Osteoblast (primary cell): ENCODE measurements around the gene LIF. TPM values are rescaled to one million over a fixed set of nuclear protein-coding genes. Genes with fewer than 3 reads are reported as not detected.

Experiments
- DNase-seq: peaks from one replicate; pipeline ENCODE4 v3.0.0; 2011; ENCODE audit warnings: low spot score, mixed read lengths; ENCODE audit not compliant: insufficient read length; ENCODE audit errors: missing footprints
- H2AFZ ChIP-seq: 2 replicates; pipeline ENCODE4 v1.6.0; 2011; ENCODE audit warnings: mild to moderate bottlenecking, low read length
- H3K27ac ChIP-seq: 2 replicates; pipeline ENCODE4 v1.5.1; 2011; ENCODE audit warnings: mild to moderate bottlenecking, low read depth, low read length, moderate library complexity
- H3K27me3 ChIP-seq: 2 replicates; pipeline ENCODE4 v1.6.0; 2012; ENCODE audit warnings: mild to moderate bottlenecking, control low read depth, inconsistent platforms, low read length, moderate library complexity; ENCODE audit not compliant: insufficient read depth
- H3K36me3 ChIP-seq: 2 replicates; pipeline ENCODE4 v1.5.1; 2011; ENCODE audit warnings: mild to moderate bottlenecking, low read length, control low read depth, moderate library complexity; ENCODE audit not compliant: insufficient read depth
- H3K4me1 ChIP-seq: 2 replicates; pipeline ENCODE4 v1.5.1; 2011; ENCODE audit warnings: mild to moderate bottlenecking, low read length, control low read depth, moderate library complexity; ENCODE audit not compliant: insufficient read depth
- H3K4me2 ChIP-seq: 2 replicates; pipeline ENCODE4 v1.6.0; 2011; ENCODE audit warnings: mild to moderate bottlenecking, low read length; ENCODE audit not compliant: insufficient read depth
- H3K4me3 ChIP-seq: fragments of 200-600 bp; sonication (generic); 3 replicates; pipeline ENCODE4 v1.5.1; 2012; ENCODE audit warnings: mild to moderate bottlenecking, low read length, inconsistent platforms; ENCODE audit not compliant: insufficient read depth
- H3K79me2 ChIP-seq: 2 replicates; pipeline ENCODE4 v1.6.0; 2012; ENCODE audit warnings: mild to moderate bottlenecking, low read length, control low read depth, inconsistent platforms; ENCODE audit not compliant: insufficient read depth
- H3K9me3 ChIP-seq: 2 replicates; pipeline ENCODE4 v1.5.1; 2011; ENCODE audit warnings: low read depth, low read length, control low read depth
- H4K20me1 ChIP-seq: 2 replicates; pipeline ENCODE4 v1.6.0; 2012; ENCODE audit warnings: mild to moderate bottlenecking, low read length, control low read depth; ENCODE audit not compliant: insufficient read depth
- total RNA-seq: library from RNA; depleted of rRNA; stranded (reverse); fragments of >200 nt; gene quantifications from 2 replicates; pipeline ENCODE4 v1.2.3, GENCODE V29; 2012
- TF ChIP-seq, protein P1 (sequence below): IDR thresholded peaks from 2 replicates; pipeline ENCODE4 v1.5.1; 2011; ENCODE audit warnings: mild to moderate bottlenecking, low read depth, low read length, moderate library complexity; ENCODE audit errors: extremely low read depth

LIF gene
- total RNA-seq, 1 donor: 3.3 TPM

DNA sequence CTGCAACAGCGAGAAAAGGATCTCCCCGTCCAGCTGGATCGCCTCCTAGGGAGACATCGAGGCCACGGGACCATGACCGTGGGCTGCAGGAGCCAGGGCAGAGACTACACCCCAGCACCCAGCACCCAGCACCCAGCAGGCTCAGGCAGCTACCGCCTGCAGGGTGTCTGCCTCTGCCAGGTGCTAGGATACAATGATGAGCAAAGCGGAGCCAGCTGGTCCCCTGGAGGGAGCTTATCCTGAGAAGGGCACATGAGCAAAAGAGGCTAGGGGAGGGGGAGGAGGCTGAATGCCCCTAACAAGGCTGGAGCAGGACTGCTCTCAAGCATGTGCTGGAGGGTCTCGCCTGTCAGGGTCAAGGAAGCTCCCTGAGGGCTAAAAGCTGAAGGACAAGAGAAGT is 47.5 kb upstream of the LIF start:
- Histone ChIP-seq H3K79me2 (peaks cover 24% of the 10 kb centered on the region), H4K20me1 (peaks cover 42% of the 10 kb centered on the region), H2AFZ (no peak overlapping the region), H3K4me1 (peaks cover 17% of the 10 kb centered on the region), H3K36me3 (peaks cover 57% of the 10 kb centered on the region), H3K4me2 (no peak overlapping the region), H3K27me3 (no peaks in the 10 kb centered on the region), H3K27ac (no peak overlapping the region), H3K9me3 (no peaks in the 10 kb centered on the region), H3K4me3 (no peak overlapping the region)
- TF ChIP-seq, protein P1, sequence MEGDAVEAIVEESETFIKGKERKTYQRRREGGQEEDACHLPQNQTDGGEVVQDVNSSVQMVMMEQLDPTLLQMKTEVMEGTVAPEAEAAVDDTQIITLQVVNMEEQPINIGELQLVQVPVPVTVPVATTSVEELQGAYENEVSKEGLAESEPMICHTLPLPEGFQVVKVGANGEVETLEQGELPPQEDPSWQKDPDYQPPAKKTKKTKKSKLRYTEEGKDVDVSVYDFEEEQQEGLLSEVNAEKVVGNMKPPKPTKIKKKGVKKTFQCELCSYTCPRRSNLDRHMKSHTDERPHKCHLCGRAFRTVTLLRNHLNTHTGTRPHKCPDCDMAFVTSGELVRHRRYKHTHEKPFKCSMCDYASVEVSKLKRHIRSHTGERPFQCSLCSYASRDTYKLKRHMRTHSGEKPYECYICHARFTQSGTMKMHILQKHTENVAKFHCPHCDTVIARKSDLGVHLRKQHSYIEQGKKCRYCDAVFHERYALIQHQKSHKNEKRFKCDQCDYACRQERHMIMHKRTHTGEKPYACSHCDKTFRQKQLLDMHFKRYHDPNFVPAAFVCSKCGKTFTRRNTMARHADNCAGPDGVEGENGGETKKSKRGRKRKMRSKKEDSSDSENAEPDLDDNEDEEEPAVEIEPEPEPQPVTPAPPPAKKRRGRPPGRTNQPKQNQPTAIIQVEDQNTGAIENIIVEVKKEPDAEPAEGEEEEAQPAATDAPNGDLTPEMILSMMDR: no peak
- DNase-seq: peak; percentile 29

DNA sequence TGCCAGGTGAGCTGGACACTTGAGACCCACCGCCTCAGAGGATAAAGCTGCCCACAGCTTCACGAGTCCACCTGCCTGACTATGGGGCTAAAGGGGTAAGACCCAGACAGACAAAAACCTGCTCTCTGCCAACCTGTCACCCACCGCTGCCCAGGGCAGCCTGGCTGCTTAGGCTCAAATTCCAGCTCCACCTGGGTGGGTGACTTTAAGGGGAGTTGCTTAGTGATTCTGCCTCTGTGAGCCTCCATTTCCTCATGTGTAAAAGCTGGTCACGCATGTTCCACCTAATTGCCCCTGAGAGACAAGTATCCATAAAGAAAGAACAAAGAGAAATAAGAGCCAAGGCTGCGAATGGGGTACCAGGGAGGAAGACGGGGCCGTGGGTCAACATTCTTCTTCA is 46.5 kb upstream of the LIF start:
- H3K9me3 ChIP-seq: no peaks in the 10 kb centered on the region
- peaks cover 35% of the 10 kb centered on the region for H4K20me1 ChIP-seq
- TF ChIP-seq, protein P1: no peak
- no peak overlapping the region for H3K4me3 ChIP-seq
- no peak overlapping the region for H3K4me2 ChIP-seq
- DNase-seq: peak; percentile 61
- peaks cover 23% of the 10 kb centered on the region for H3K4me1 ChIP-seq
- H3K27me3 ChIP-seq: no peaks in the 10 kb centered on the region
- peaks cover 50% of the 10 kb centered on the region for H3K36me3 ChIP-seq
- peaks cover 15% of the 10 kb centered on the region for H3K79me2 ChIP-seq
- no peak overlapping the region for H2AFZ ChIP-seq
- no peak overlapping the region for H3K27ac ChIP-seq

DNA sequence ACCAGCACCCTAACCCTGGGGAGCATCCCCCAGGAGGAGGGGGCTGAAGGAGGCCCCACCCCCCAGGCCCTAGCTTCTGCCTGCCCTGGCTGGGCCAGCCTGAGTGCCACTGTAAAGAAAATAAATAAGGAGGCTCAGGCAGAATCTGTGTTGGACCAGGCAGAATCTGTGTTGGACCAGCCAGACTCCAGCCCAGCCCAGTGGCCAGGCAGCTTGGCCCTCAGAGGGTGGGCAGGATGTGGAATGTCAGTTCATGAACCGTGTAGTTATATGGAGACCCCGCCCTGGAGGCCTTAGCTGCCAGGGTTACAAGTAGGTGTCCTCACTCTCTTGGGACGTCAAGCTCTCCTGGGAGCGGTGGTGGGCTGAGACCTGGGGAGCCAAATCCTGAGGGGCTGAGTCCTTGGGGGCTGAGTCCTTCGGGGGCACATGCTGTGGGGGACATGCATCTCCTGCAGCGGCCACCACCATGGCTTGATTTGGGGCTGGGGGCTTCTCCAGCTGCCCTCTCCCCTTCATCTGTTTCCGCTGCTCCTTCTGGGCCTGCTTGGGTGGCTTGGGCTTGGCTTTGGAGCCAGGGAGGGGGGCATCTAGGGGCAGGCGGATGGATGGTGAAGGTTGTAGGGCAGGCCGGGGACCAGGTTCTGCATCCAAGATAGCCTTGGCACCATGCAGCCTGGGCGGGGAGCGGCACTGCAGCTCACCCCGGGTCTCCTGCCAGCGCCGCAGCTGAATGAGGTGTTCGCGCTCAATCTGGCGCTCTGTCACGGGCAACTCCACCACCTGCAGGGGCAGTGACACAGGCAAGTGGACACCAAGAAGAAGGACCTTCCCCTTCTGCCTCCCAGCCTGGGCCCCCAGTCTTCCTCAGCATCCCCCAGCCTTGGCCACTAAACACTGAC is 45.8 kb upstream of the LIF start:
- Histone ChIP-seq H3K4me3 (no peak overlapping the region), H2AFZ (no peak overlapping the region), H3K36me3 (peaks cover 45% of the 10 kb centered on the region), H3K27me3 (no peaks in the 10 kb centered on the region), H4K20me1 (peaks cover 32% of the 10 kb centered on the region), H3K4me1 (peaks cover 27% of the 10 kb centered on the region), H3K9me3 (no peaks in the 10 kb centered on the region), H3K79me2 (peaks cover 8% of the 10 kb centered on the region), H3K27ac (no peak overlapping the region), H3K4me2 (no peak overlapping the region)
- DNase-seq: peak; percentile 60
- TF ChIP-seq, protein P1: no peak

DNA sequence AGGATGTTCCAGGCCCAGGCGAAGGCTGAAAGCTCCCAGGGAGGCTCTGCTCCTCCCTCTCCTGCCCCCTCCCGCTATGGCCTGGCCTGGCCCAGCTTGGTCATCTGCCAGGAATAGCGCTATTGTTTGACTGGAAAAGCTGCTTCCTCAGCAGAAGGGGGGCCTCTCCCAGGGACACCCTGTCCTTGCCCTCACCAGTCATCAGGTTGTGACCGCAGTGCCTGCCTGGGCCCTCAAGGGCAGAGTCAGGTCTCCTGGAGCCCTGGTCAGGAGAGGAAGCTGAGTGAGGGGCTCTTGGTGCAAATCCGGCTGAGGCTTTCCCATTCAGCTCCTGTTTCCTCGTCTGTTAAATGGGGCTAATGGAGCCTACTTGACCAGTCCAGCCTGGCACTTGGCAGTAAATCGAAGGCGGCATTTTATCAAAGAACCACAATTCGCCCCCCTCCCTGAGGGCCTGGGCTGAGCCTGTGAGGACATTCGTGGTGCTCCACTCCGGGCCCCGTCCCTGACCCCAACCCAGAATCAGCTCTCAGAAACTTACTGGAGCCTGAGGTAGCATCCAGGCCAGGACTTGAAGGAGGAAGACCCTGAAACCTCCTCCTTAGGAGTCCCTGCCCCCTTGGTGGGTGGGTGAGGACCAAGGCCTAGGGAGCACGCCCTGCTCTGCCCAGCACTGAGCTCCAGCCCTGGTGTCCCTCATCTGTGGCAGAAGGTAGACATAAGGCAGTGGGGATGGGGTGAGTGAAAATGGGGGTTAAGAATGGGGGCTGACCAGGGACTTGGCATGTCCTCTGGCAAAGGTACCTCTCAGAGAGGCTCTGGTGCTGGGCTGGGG is 44.7 kb upstream of the LIF start:
- Histone ChIP-seq H3K27me3 (no peaks in the 10 kb centered on the region), H3K4me2 (no peak overlapping the region), H2AFZ (no peak overlapping the region), H3K27ac (peak overlapping the region; percentile 6), H3K4me1 (peaks cover 27% of the 10 kb centered on the region), H4K20me1 (peaks cover 29% of the 10 kb centered on the region), H3K36me3 (peaks cover 36% of the 10 kb centered on the region), H3K79me2 (peaks cover 3% of the 10 kb centered on the region), H3K4me3 (no peak overlapping the region), H3K9me3 (no peaks in the 10 kb centered on the region)
- TF ChIP-seq, protein P1: no peak
- peak; percentile 22 for DNase-seq
